Head of caudate nucleus (tissue), 42 donors: ENCODE measurements around the gene TRUB2.

Source experiments
- DNase-seq, 42 donors: peaks; one replicate each; pipeline versions ENCODE4 v3.0.0 to v3.0.0-alpha.2; 2020 to 2021; ENCODE audit warnings: mixed read lengths in 7 of 42
- intact Hi-C: fragments of 100-400 bp; cut with DNase I; formaldehyde crosslinking; loops from one replicate; pipeline ENCODE4 v1.15.0; 2022

Gene TRUB2

GRCh38 chr9:128276574-128277270 is 45.5 kb downstream of the TRUB2 start:
- intact Hi-C loops, result loop anchor here (10.0 kb wide), 1 partner anchor 148 kb away; the partner anchor contains the start of gene CERCAM
- peak in 11 of 42 donors; percentile 16 to 48 (median 23) for DNase-seq

GRCh38 chr9:128276008-128276573 is 46.2 kb downstream of the TRUB2 start, which contains the start of gene SWI5:
Gene SWI5 (plus strand): TSS chr9:128276276.
- intact Hi-C loops, result loop anchor here (10.0 kb wide), 1 partner anchor 149 kb away; the partner anchor contains the start of gene CERCAM
- DNase-seq, result peak; percentile 98 to 100 (median 99)

- intact Hi-C loops, result loop anchor here (10.0 kb wide), 1 partner anchor 149 kb away; the partner anchor contains the start of gene CERCAM
- DNase-seq, result peak in 4 of 42 donors; percentile 8 to 39 (median 23)
Measured at GRCh38 chr9:128275198-128276007, 46.8 kb downstream of the TRUB2 start, which contains the start of gene GOLGA2. Gene GOLGA2 (minus strand): TSS chr9:128276007. CDS start chr9:128275976, 31 bp downstream.

GRCh38 chr9:128274245-128274644 is 48.0 kb downstream of the TRUB2 start:
- DNase-seq, result no peak
- intact Hi-C loops, result loop anchor here (10.0 kb wide), 1 partner anchor 151 kb away; the partner anchor contains the start of gene CERCAM

- intact Hi-C loops, result loop anchor here (10.0 kb wide), 1 partner anchor 153 kb away; the partner anchor contains the start of gene CERCAM
- DNase-seq, result no peak
Measured at GRCh38 chr9:128271512-128271911, 50.7 kb downstream of the TRUB2 start.

- no peak for DNase-seq
- intact Hi-C loops, result loop anchor here (10.0 kb wide), 1 partner anchor 154 kb away; the partner anchor contains the start of gene CERCAM
Measured at GRCh38 chr9:128271112-128271511, 51.1 kb downstream of the TRUB2 start.

- intact Hi-C loops, result no loop called here
Measured at GRCh38 chr9:128266868-128267590, 55.2 kb downstream of the TRUB2 start.

GRCh38 chr9:128265348-128265847 is 56.8 kb downstream of the TRUB2 start:
- intact Hi-C loops, result no loop called here

More at GRCh38 chr9:128266868-128267590, 55.2 kb downstream of the TRUB2 start:
- peak in 1 of 42 donors; percentile 8 for DNase-seq

GRCh38 chr9:128262687-128263086 is 59.6 kb downstream of the TRUB2 start:
- intact Hi-C loops, result no loop called here
- no peak for DNase-seq

More at GRCh38 chr9:128265348-128265847, 56.8 kb downstream of the TRUB2 start:
- no peak for DNase-seq

GRCh38 chr9:128260340-128260739 is 61.9 kb downstream of the TRUB2 start:
- intact Hi-C loops, result no loop called here
- DNase-seq, result no peak

GRCh38 chr9:128259156-128259555 is 63.1 kb downstream of the TRUB2 start:
- intact Hi-C loops, result no loop called here
- DNase-seq, result no peak

- DNase-seq, result no peak
- intact Hi-C loops, result no loop called here
Measured at GRCh38 chr9:128258326-128258725, 63.9 kb downstream of the TRUB2 start.

GRCh38 chr9:128257907-128258306 is 64.3 kb downstream of the TRUB2 start:
- peak in 2 of 42 donors; percentile 22 to 55 for DNase-seq
- intact Hi-C loops, result no loop called here

- peak in 3 of 42 donors; percentile 28 to 41 (median 38) for DNase-seq
- intact Hi-C loops, result no loop called here
Measured at GRCh38 chr9:128257086-128257825, 65.0 kb downstream of the TRUB2 start.
